OCI-LY1 (cell line): ENCODE measurements around the gene SRCIN1.

Experiments used
- EZH2 ChIP-seq: fragments of 200-600 bp; sonication (generic), shearing (Covaris generic); IDR thresholded peaks from 2 replicates; pipeline ENCODE4 v1.8.0; 2017; ENCODE audit warnings: borderline replicate concordance, mixed run types, mild to moderate bottlenecking, antibody characterized with exemption, low read length, moderate library complexity, mixed read lengths
- TF ChIP-seq, protein P1 (sequence below): fragments of 200-600 bp; sonication (generic), shearing (Covaris generic); IDR thresholded peaks from 2 replicates; pipeline ENCODE4 v1.5.1; 2017; ENCODE audit warnings: mild to moderate bottlenecking, antibody characterized with exemption, low read length, moderate library complexity, mixed read lengths

DNA sequence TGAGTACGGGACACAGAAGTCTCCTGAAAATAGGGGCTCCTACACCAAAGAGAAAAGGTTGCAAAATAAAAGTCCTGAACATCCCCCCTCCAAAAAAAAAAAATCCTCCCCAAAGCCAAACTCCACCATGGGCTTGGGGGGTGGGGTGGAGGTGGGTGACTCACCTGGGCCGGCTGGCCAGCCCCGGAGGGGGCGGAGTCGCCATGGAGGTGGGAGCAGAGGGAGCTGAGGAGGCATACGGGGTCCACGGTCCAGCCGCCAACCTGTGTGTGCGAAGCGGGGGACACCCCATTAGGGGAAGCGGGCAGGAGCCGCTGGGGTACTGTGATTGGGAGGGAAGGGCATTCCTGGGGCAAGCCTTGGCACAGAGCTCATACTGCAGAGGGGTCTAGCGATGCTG is 31.0 kb downstream of the SRCIN1 start:
- TF ChIP-seq, protein P1, sequence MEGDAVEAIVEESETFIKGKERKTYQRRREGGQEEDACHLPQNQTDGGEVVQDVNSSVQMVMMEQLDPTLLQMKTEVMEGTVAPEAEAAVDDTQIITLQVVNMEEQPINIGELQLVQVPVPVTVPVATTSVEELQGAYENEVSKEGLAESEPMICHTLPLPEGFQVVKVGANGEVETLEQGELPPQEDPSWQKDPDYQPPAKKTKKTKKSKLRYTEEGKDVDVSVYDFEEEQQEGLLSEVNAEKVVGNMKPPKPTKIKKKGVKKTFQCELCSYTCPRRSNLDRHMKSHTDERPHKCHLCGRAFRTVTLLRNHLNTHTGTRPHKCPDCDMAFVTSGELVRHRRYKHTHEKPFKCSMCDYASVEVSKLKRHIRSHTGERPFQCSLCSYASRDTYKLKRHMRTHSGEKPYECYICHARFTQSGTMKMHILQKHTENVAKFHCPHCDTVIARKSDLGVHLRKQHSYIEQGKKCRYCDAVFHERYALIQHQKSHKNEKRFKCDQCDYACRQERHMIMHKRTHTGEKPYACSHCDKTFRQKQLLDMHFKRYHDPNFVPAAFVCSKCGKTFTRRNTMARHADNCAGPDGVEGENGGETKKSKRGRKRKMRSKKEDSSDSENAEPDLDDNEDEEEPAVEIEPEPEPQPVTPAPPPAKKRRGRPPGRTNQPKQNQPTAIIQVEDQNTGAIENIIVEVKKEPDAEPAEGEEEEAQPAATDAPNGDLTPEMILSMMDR: no peak
- no peak for TF ChIP-seq EZH2
